Gastroesophageal sphincter (tissue), 4 donors: ENCODE data around the gene CADPS2. TPM values are rescaled to one million over a fixed set of nuclear protein-coding genes. Genes with fewer than 3 reads are reported as not detected.

ENCODE experiments used
- ATAC-seq: fragments of 150-250 bp; one replicate; pipeline ENCODE4 v1.9.1; 2016; ENCODE audit warnings: mild to moderate bottlenecking, moderate library complexity
- H3K27ac ChIP-seq, 4 donors: fragments of 200-600 bp; sonication (generic) in 3 of 4; 1 replicate in 3 of 4; 2 replicates in 1 of 4; pipeline ENCODE4 v1.5.1; 2016 to 2019
- H3K27me3 ChIP-seq: fragments of 200-600 bp; sonication (generic); one replicate; pipeline ENCODE4 v1.5.1; 2019
- H3K36me3 ChIP-seq, 2 donors: fragments of 200-600 bp; sonication (generic); one replicate each; pipeline ENCODE4 v1.5.1; 2019; ENCODE audit warnings: control low read depth in 1 of 2
- H3K4me1 ChIP-seq, 3 donors: fragments of 200-600 bp; sonication (generic); 1 replicate in 2 of 3; 2 replicates in 1 of 3; pipeline ENCODE4 v1.5.1; 2016 to 2019; ENCODE audit warnings: control low read depth in 2 of 3
- H3K4me3 ChIP-seq, 2 donors: fragments of 200-600 bp; sonication (generic); one replicate each; pipeline ENCODE4 v1.5.1; 2019; ENCODE audit warnings: mild to moderate bottlenecking in 1 of 2, moderate library complexity in 1 of 2
- H3K9me3 ChIP-seq, 3 donors: fragments of 200-600 bp; sonication (generic); one replicate each; pipeline ENCODE4 v1.5.1; 2017 to 2019; ENCODE audit warnings: control low read depth in 2 of 3
- CTCF ChIP-seq, 4 experiments: fragments of 200-600 bp in 2 of 4; fragments of 450-650 bp in 2 of 4; sonication (generic) in 1 of 4; IDR thresholded peaks; one replicate each; pipeline ENCODE4 v1.5.1; 2017 to 2019; ENCODE audit warnings: antibody characterized with exemption in 4 of 4, mild to moderate bottlenecking in 2 of 4, moderate library complexity in 2 of 4
- EP300 ChIP-seq: sonication (generic); formaldehyde crosslinking; IDR thresholded peaks from one replicate; pipeline ENCODE4 v1.6.1; 2017; ENCODE audit warnings: antibody characterized with exemption, mild to moderate bottlenecking
- POLR2A ChIP-seq, 2 donors: fragments of 450-650 bp; IDR thresholded peaks; one replicate each; pipeline ENCODE4 v1.6.1; 2017; ENCODE audit warnings: antibody characterized with exemption in 2 of 2, mild to moderate bottlenecking in 2 of 2, moderate library complexity in 1 of 2
- POLR2AphosphoS5 ChIP-seq: sonication (generic); formaldehyde crosslinking; IDR thresholded peaks from one replicate; pipeline ENCODE4 v1.6.1; 2017; ENCODE audit warnings: antibody characterized with exemption
- WGBS, 2 donors: methylation state at CpG; one replicate each; pipeline ENCODE4 v1.1.5; 2018; ENCODE audit warnings: low coverage in 1 of 2; 5-methylcytosine and 5-hydroxymethylcytosine counted together
- total RNA-seq, 4 donors: library from RNA; depleted of rRNA; stranded (reverse); fragments of >200 nt; gene quantifications; one replicate each; pipeline ENCODE4 v1.1.0, GENCODE V29; 2016

The CADPS2 gene
- total RNA-seq, 4 donors from 2014 or later: 20.3 to 205 (median 138) TPM

GRCh38 chr7:122762071-122762470 is 124.2 kb downstream of the CADPS2 start:
- peaks cover 0 to 10% (median 0%) of the 10 kb centered on the region in 3 donors for H3K4me1 ChIP-seq
- no peak for ATAC-seq
- WGBS, 2 donors: 53 to 78% methylated on average over 1 to 2 of the region's 2 CpGs
- no peaks in the 10 kb centered on the region for H3K36me3 ChIP-seq
- H3K27ac ChIP-seq: no peak overlapping the region
- H3K4me3 ChIP-seq: no peak overlapping the region
- H3K27me3 ChIP-seq: no peaks in the 10 kb centered on the region
- no peak for TF ChIP-seq EP300
- TF ChIP-seq CTCF (IDR thresholded peaks at IDR 0.05): no peak
- no peak for TF ChIP-seq POLR2A (IDR thresholded peaks at IDR 0.05)
- no peak for TF ChIP-seq POLR2AphosphoS5
- H3K9me3 ChIP-seq: no peaks in the 10 kb centered on the region

- Histone ChIP-seq H3K9me3 (no peaks in the 10 kb centered on the region), H3K4me3 (no peak overlapping the region), H3K36me3 (no peaks in the 10 kb centered on the region), H3K27ac (no peak overlapping the region), H3K27me3 (no peaks in the 10 kb centered on the region), H3K4me1 (no peaks in the 10 kb centered on the region)
- ATAC-seq: no peak
- TF ChIP-seq CTCF (IDR thresholded peaks at IDR 0.05): no peak
- no peak for TF ChIP-seq POLR2AphosphoS5
- no peak for TF ChIP-seq POLR2A (IDR thresholded peaks at IDR 0.05)
- WGBS, 2 donors: 33 to 54% methylated on average over 1 of the region's 1 CpG
These were observed 127.8 kb downstream of the CADPS2 start for GRCh38 chr7:122758501-122758900.

- WGBS, 2 donors: 56 to 81% methylated on average over 1 of the region's 1 CpG
- no peak overlapping the region for H3K4me3 ChIP-seq
- TF ChIP-seq CTCF (IDR thresholded peaks at IDR 0.05) (no peak), POLR2A (IDR thresholded peaks at IDR 0.05) (no peak), EP300 (no peak), POLR2AphosphoS5 (no peak)
- no peaks in the 10 kb centered on the region for H3K27me3 ChIP-seq
- H3K36me3 ChIP-seq: no peaks in the 10 kb centered on the region
- no peak for ATAC-seq
- H3K27ac ChIP-seq: no peak overlapping the region
- H3K4me1 ChIP-seq: no peaks in the 10 kb centered on the region
- no peaks in the 10 kb centered on the region for H3K9me3 ChIP-seq
These were observed 129.4 kb downstream of the CADPS2 start for GRCh38 chr7:122756860-122757259.

DNA sequence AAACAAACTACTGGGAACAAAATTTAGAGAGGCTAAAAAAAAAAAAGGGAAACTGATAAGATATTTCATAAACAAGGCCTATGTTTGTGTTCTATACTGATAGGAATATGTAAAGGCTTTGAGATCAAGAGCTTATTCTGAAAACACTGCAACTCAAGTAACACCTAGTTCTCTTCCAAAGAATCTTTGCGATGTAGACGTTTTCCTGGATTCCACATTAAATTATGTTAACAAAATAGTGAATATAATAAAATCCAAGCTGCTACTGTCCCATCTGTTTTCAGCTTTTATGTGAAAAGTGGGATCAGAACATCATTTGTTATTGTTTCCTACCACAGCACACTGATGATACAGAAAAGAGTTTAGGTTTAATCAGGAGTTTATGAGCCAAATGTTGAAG is 130.6 kb downstream of the CADPS2 start:
- Histone ChIP-seq H3K27ac (no peak overlapping the region), H3K36me3 (no peaks in the 10 kb centered on the region), H3K9me3 (no peaks in the 10 kb centered on the region), H3K4me3 (no peak overlapping the region), H3K27me3 (no peaks in the 10 kb centered on the region), H3K4me1 (no peaks in the 10 kb centered on the region)
- no peak for ATAC-seq
- WGBS, 2 donors: 47 to 69% methylated on average over 2 of the region's 2 CpGs
- no peak for TF ChIP-seq POLR2A (IDR thresholded peaks at IDR 0.05)
- no peak for TF ChIP-seq POLR2AphosphoS5
- no peak for TF ChIP-seq CTCF (IDR thresholded peaks at IDR 0.05)
- no peak for TF ChIP-seq EP300

- peaks cover 0 to 2% (median 0%) of the 10 kb centered on the region in 3 donors for H3K4me1 ChIP-seq
- H3K9me3 ChIP-seq: no peaks in the 10 kb centered on the region
- peaks cover 0 to 3% of the 10 kb centered on the region in 2 donors for H3K36me3 ChIP-seq
- TF ChIP-seq EP300: no peak
- no peak for TF ChIP-seq CTCF (IDR thresholded peaks at IDR 0.05)
- TF ChIP-seq POLR2AphosphoS5: no peak
- TF ChIP-seq POLR2A (IDR thresholded peaks at IDR 0.05): no peak
- ATAC-seq: no peak
- 66% methylated on average over 3 of the region's 3 CpGs; no CpG with 5 or more reads in 1 of the 2 donors for WGBS, 2 donors
- no peak overlapping the region for H3K27ac ChIP-seq
- no peaks in the 10 kb centered on the region for H3K27me3 ChIP-seq
- H3K4me3 ChIP-seq: no peak overlapping the region
These were observed 133.7 kb downstream of the CADPS2 start for GRCh38 chr7:122752583-122752982.
